Measurements from ENCODE around the gene SERINC5.
"Not testable (repeated sequence)": the region's sequence is repeated elsewhere in the genome, so short reads cannot be mapped to it uniquely, and the experiment has no call there.

Gene SERINC5

GRCh38 chr5:80225934-80226326, 29.9 kb downstream of the SERINC5 start:
- no peak for DNase-seq

GRCh38 chr5:80225189-80225933, 30.5 kb downstream of the SERINC5 start:
- no peak for DNase-seq

DNA sequence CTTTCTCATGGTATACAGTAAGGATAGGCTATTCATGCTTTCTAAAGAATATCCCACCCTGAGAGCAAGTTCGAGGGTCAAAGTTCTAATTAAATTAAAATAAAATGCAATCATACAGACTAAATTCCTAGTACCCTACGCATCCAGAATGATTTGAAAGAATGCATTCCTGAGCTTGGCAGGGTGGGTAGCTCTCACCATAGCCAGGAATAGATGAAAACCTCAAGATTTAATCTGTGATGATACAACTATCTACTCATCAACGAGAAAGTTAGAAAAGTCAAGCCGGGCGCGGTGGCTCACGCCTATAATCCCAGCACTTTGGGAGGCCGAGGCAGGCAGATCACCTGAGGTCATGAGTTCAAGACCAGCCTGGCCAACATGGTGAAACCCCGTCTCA, 32.3 kb downstream of the SERINC5 start:
- DNase-seq = no peak

DNA sequence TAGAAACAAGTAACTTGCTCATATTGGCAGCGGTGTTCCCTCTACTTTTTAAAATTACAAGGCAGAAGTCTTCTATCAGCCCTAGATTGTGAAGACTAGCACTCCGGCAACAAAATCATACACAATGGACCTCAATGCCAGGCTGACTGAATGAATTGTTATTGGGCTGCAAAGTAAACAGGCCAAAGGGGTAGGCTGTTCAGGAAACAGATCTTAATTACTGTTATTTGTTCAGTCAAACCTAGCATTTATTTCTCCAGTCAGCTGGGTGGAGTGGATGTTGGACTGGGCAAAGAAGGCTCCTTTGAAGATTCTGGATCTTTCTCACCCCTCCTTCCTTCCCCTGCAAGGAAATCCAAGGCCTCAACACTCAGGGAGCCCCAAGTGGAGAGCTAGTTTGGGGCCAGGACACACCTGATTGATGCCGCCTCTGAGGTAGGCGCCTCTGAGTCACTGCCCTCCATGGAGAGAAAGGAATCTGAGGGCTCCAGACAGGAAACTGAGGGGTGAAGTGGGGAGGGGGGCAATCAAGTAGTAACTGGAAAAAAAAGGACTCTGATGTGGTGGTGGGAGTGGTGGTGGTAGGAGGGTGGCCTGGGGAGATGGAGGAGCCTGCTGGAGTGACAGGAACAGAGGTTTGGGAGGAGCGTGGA, 35.5 kb downstream of the SERINC5 start:
- no peak for DNase-seq

GRCh38 chr5:80219391-80219790, 36.5 kb downstream of the SERINC5 start:
- DNase-seq = no peak

DNA sequence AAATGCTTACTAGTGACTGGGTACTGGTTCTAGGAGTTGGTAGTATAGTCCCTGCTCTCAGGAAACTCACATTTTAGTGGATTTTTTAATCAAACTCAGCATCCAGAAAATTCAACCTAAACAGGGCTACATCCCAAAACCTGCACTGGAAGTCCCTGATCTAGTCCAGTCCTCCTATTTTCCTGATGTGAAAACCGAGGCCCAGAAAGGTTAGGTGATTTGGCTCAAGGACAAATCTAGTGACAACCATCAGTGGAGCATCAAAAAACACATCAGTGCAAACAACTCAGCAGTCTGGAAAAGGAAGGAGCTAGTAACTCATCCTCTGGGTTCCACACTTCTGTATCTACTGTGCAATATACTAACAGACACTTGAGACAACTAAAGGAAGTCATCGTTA, 38.2 kb downstream of the SERINC5 start:
- DNase-seq = no peak

- peak; percentile 60 for DNase-seq
These were observed 38.9 kb downstream of the SERINC5 start for GRCh38 chr5:80216753-80217596.

GRCh38 chr5:80216096-80216495, 39.8 kb downstream of the SERINC5 start:
- DNase-seq = no peak

DNA sequence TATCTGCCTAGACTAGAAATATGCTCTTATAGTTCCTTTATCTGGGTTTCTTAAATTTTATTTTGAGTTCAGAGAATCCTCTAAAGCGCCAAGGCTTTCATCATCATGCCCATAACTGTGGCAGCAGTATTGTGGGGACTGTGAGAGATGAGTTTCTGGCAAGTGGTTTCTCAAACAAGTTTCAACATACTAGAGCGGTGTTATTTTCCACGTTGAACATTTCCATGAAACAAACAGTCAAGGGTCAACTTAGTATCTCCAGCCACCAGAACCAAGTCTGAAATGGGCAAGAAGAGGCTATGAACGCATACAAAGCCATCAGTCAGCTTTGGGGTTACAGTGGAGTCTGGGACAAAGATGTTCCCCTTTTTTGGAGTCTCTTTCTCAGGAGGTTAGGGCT, 40.3 kb downstream of the SERINC5 start:
- no peak for DNase-seq

DNA sequence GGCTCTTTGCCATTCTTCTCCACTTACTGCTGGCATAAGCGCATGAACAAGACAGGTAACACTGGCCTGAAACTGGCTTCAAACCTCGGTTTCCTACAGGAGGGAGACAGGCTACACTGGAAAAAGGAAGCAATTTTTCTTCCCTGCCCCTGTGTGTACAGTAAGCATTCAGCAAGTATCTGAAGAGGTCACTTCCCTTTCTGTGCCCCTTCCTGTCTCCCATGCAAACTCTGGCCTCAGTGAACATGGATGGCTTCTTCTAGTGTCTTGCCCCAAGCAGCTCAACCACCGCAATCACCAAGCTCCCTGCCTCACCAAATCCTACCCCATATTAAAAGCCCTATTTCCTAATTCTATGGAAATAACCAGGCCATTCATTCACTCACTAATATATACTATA, 42.4 kb downstream of the SERINC5 start:
- no peak for DNase-seq

GRCh38 chr5:80212171-80212667, 43.6 kb downstream of the SERINC5 start:
- no peak for DNase-seq

DNA sequence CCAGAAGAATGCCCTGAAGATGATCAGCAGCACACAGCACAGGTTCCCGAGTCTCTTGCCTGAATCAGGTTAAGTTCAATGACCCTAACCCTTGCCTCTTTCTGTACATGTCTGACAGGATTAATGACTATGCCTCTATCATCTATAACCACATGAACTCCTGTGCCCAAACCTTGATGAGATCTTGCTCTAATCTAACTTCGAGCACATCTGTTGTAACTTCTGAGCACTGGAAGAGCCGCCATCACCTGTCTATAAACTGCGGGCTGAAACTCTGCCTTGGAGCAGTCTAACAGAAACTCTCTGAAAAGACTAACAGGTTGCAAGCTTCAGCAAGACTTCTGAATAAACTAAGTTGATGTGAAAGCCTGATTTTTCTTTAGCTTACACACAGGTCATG, 44.5 kb downstream of the SERINC5 start:
- DNase-seq = no peak

DNA sequence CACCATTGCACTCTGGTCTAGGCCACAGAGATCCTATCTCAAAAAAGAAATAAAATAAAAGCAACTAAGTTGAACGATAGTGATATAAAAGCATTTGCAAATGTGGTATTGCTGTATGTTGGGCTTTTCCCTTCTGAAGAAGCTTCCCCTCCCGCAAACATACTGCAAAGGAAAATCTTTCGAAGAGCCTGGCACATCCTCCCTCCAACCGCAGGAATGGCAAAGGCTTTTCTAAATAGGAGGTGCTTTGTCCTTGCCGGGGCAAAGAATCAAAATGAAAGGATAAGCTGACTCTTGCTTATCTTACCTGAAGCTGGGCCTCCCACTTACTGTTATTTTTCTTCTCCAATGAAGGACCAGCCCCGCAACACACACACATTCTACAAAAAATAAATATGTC, 45.8 kb downstream of the SERINC5 start:
- no peak for DNase-seq

- DNase-seq = no peak
These were observed 47.5 kb downstream of the SERINC5 start for GRCh38 chr5:80208381-80208780.

DNA sequence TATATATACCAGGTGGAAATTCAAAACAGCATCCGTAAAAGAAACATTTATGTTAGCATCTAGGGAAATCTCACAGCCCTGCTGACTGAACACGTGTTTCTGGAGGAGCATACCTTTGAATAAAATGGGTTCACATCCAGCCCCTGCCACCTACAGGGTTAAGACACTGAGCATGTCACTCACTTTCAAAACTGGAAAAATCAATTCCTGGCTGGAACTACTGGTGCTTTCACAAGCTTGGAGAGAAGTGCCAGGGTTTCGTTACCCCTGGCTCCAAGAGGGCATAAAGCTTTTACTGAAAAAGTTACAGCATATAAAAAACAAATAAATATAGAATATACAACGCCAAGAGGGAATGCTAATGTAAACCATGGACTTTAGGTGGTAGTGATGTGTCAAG, 48.0 kb downstream of the SERINC5 start:
- no peak for DNase-seq

DNA sequence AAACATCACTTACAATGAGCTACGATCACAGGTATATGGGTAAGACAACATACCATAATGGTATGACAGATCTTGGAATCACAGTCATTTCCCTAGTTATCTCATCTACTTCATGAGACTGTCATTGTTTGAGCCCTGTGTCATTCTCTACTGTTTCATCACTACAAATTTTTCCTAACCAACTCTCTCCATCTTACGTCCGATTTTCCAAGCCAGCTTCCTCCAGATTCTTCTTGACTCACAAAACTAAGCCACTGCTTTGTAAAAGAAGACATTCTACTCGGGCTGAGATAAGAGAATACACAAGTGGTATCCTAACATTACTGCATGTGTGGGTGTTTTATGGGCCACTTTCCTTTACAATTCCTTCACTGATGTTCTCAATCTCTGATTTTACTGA, 49.6 kb downstream of the SERINC5 start:
- no peak for DNase-seq

GRCh38 chr5:80205846-80206245, 50.0 kb downstream of the SERINC5 start:
- no peak for DNase-seq

- DNase-seq = no peak
These were observed 50.8 kb downstream of the SERINC5 start for GRCh38 chr5:80204808-80205614.

GRCh38 chr5:80201763-80202162, 54.1 kb downstream of the SERINC5 start:
- not testable (repeated sequence) for DNase-seq

GRCh38 chr5:80198920-80199319, 56.9 kb downstream of the SERINC5 start:
- DNase-seq = no peak

DNA sequence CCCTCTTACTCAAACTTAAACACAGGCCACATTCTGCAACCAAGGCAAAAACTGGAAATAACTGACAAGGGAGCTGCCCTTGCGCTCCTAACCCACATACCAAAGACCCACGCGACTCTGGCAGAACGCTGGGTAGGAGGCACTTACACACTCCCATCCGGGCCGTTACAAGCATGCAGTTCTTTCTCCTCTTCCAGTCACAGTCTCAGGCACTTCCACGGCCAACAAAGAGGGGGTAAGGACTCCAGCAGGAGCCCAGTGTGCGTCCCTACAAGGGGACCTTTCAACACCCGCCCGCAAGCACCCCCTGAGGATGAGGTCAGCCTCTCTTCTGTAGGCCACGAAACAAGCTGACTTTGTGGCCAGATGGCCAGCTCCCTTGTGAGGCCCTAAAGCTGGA, 57.4 kb downstream of the SERINC5 start:
- no peak for DNase-seq

DNA sequence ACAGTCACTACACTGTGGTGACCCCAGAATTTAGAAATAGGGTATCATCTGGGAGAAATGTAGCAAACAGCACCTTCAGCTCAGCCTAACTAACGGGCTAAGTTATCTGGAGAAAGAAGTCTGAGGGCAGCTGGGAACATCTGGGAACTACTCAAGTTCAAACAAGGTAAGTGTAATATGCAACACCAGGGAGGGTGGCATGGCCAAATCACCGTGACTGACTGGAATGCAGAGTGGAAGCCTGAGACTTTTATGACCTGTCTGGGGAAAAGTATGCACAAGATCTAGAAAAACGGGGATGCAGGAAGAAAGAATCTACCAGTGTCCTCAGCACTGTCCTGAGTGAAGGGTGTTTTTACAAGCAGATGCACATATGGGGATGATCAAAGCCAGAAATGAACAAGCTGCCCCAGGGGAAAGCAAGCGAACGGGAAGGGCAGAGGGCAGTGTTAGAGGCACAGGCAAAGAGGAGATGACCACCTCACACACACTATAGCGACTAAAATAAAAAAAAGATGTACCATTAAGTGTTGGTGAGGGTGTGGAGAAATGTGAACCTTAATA, 59.9 kb downstream of the SERINC5 start:
- no peak for DNase-seq
